Stomach (tissue), 4 donors: Measurements from ENCODE around the gene EXOG.

Source experiments
- CTCF ChIP-seq, 7 experiments: fragments of 450-650 bp in 4 of 7; fragments of 200-600 bp in 3 of 7; sonication (generic) in 3 of 7; IDR thresholded peaks; one replicate each; pipeline ENCODE4 v1.5.1; 2016 to 2019; ENCODE audit warnings: antibody characterized with exemption in 7 of 7, control low read depth in 2 of 7, mild to moderate bottlenecking in 1 of 7
- EP300 ChIP-seq: sonication (generic); formaldehyde crosslinking; IDR thresholded peaks from one replicate; pipeline ENCODE4 v1.6.1; 2017; ENCODE audit warnings: antibody characterized with exemption
- POLR2A ChIP-seq, 4 donors: fragments of 450-650 bp; IDR thresholded peaks; one replicate each; pipeline ENCODE4 v1.6.1; 2016; ENCODE audit warnings: antibody characterized with exemption in 4 of 4, control low read depth in 2 of 4, mild to moderate bottlenecking in 1 of 4, moderate library complexity in 1 of 4
- POLR2AphosphoS5 ChIP-seq, 3 donors: sonication (generic); formaldehyde crosslinking; IDR thresholded peaks; one replicate each; pipeline ENCODE4 v1.6.1; 2016; ENCODE audit warnings: antibody characterized with exemption in 3 of 3

GRCh38 chr3:38515367-38515766, 19.2 kb downstream of the EXOG start:
- TF ChIP-seq POLR2A (IDR thresholded peaks at IDR 0.05) (no peak), CTCF (IDR thresholded peaks at IDR 0.05) (no peak), EP300 (no peak), POLR2AphosphoS5 (IDR thresholded peaks at IDR 0.05) (no peak)
